Large intestine (tissue), 3 donors: ENCODE results near the gene MAML3. TPM values are rescaled to one million over a fixed set of nuclear protein-coding genes. Genes with fewer than 3 reads are reported as not detected.

Source experiments
- DNase-seq, 2 donors: peaks; one replicate each; pipeline versions ENCODE4 v3.0.0 to v3.0.0-alpha.2; 2013
- H3K27ac ChIP-seq: one replicate; pipeline ENCODE4 v1.5.1; 2013; ENCODE audit warnings: low read length
- H3K27me3 ChIP-seq: 2 replicates; pipeline ENCODE4 v1.6.1; 2013; ENCODE audit warnings: low read length; ENCODE audit not compliant: control insufficient read depth, insufficient read depth
- H3K36me3 ChIP-seq: 2 replicates; pipeline ENCODE4 v1.6.1; 2013; ENCODE audit warnings: low read length; ENCODE audit not compliant: control insufficient read depth, insufficient read depth
- H3K4me1 ChIP-seq: one replicate; pipeline ENCODE4 v1.6.1; 2013; ENCODE audit warnings: low read length; ENCODE audit not compliant: control insufficient read depth, insufficient read depth
- H3K4me3 ChIP-seq: one replicate; pipeline ENCODE4 v1.5.1; 2013; ENCODE audit warnings: low read length
- H3K9me3 ChIP-seq: one replicate; pipeline ENCODE4 v1.6.1; 2013; ENCODE audit warnings: mild to moderate bottlenecking, low read depth, low read length, moderate library complexity; ENCODE audit not compliant: control insufficient read depth
- WGBS: methylation state at CpG from one replicate; pipeline ENCODE4 v1.1.5; 2013; ENCODE audit warnings: low lambda C conversion rate; ENCODE audit not compliant: insufficient coverage; 5-methylcytosine and 5-hydroxymethylcytosine counted together
- polyA plus RNA-seq: library from polyadenylated mRNA; unstranded; fragments of 120-200 nt; gene quantifications from one replicate; pipeline ENCODE4 v1.2.1, GENCODE V29; 2013

MAML3 gene
- polyA plus RNA-seq, 1 donor: 10.6 TPM

DNA sequence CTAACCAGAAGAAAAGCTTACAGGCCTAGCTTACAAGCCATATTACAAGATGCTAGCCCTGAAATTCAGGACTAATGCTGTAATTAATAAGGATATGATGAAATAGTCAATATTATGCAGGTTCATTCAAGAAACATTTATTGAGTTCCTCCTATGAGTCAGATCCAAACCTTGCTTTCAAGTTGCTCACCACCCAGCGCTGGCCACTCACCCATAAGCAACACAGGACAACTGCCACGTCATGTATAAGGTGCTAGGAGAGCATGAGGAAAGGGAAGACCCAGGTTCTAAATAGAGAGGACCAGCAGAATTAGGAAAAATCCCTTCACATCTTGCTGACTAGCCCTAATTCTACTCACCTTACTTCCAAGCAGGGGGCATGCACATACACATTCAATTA, 23.3 kb downstream of the MAML3 start:
- no peak for DNase-seq
- Histone ChIP-seq H3K4me1 (peaks cover 12% of the 10 kb centered on the region), H3K36me3 (no peaks in the 10 kb centered on the region), H3K4me3 (no peak overlapping the region), H3K27ac (no peak overlapping the region), H3K9me3 (no peaks in the 10 kb centered on the region), H3K27me3 (no peaks in the 10 kb centered on the region)
- WGBS: no CpG with 5 or more reads among the region's 2 CpGs

DNA sequence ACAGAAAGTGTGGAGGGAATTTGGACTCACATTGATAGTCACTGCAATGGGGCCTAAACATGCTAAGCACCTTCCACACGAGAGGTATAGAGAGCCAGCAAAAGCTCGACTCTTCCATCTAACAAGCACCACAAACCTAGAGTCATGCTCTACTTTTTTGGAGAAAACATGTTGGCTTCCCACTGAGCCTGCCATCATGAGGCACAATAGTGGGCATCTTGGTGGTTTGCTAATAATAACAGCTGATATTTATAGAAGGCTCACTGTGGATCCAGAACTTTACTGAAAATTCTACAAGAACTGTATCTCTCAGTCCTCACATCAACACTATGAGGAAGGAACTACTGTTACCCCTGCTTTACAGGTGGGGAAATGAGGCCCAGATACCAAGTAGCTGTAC, 26.6 kb downstream of the MAML3 start:
- H3K27ac ChIP-seq: no peak overlapping the region
- WGBS: no CpG with 5 or more reads among the region's 2 CpGs
- no peaks in the 10 kb centered on the region for H3K9me3 ChIP-seq
- H3K4me3 ChIP-seq: no peak overlapping the region
- H3K27me3 ChIP-seq: no peaks in the 10 kb centered on the region
- no peaks in the 10 kb centered on the region for H3K4me1 ChIP-seq
- no peak for DNase-seq
- no peaks in the 10 kb centered on the region for H3K36me3 ChIP-seq

DNA sequence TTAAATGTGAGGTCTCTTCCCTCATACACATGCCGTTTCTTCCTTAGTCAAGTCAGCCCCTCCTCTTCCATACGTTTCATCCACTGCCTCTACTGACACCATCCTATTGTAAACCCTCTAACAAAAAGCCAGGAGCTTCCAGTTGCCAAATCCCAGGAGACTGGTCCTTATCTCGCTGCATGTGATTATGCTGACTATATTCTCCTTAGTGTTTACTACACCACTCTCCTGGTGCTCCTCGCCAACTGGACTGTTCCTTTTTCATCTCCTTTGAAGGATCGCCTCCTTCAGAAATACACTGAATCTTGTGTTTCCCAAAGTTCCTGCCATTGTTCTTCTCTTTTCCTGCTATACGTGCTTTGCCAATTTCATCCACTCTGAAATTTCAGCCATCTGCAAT, 27.7 kb downstream of the MAML3 start:
- H3K27ac ChIP-seq: no peak overlapping the region
- no peak overlapping the region for H3K4me3 ChIP-seq
- H3K9me3 ChIP-seq: no peaks in the 10 kb centered on the region
- H3K27me3 ChIP-seq: no peaks in the 10 kb centered on the region
- no peak for DNase-seq
- H3K4me1 ChIP-seq: no peaks in the 10 kb centered on the region
- 89% methylated on average over 3 of the region's 6 CpGs for WGBS
- H3K36me3 ChIP-seq: no peaks in the 10 kb centered on the region

GRCh38 chr4:140125374-140125773, 28.6 kb downstream of the MAML3 start:
- H3K9me3 ChIP-seq: no peaks in the 10 kb centered on the region
- H3K36me3 ChIP-seq: no peaks in the 10 kb centered on the region
- DNase-seq: no peak
- no peaks in the 10 kb centered on the region for H3K4me1 ChIP-seq
- H3K27ac ChIP-seq: no peak overlapping the region
- H3K27me3 ChIP-seq: no peaks in the 10 kb centered on the region
- no peak overlapping the region for H3K4me3 ChIP-seq
- 100% methylated on average over 1 of the region's 2 CpGs for WGBS

GRCh38 chr4:140123666-140124377, 30.2 kb downstream of the MAML3 start:
- Histone ChIP-seq H3K27ac (no peak overlapping the region), H3K4me1 (no peaks in the 10 kb centered on the region), H3K4me3 (no peak overlapping the region), H3K9me3 (no peaks in the 10 kb centered on the region), H3K27me3 (no peaks in the 10 kb centered on the region), H3K36me3 (no peaks in the 10 kb centered on the region)
- 90% methylated on average over 4 of the region's 8 CpGs for WGBS
- no peak for DNase-seq

DNA sequence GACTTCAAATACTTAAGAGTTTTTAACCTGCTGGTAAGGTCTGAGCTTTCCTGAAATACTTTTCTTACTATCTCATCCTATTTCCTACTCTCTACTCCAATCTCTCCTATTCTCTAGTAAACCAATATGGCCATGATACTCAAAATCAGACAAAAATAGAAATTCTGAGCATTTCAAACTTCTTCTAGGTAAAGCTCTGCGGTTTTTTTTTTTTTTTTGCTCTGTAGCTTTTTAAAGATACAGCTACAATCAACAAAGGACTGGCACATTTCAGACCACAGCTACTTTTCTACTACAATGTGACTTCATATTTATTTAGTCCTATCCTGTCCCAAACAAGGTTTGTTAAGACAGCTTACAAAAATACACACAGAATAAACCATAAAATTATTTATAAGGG, 31.1 kb downstream of the MAML3 start:
- 100% methylated on average over 1 of the region's 1 CpG for WGBS
- H3K27ac ChIP-seq: no peak overlapping the region
- no peaks in the 10 kb centered on the region for H3K36me3 ChIP-seq
- H3K4me1 ChIP-seq: no peaks in the 10 kb centered on the region
- no peaks in the 10 kb centered on the region for H3K9me3 ChIP-seq
- H3K4me3 ChIP-seq: no peak overlapping the region
- no peak for DNase-seq
- no peaks in the 10 kb centered on the region for H3K27me3 ChIP-seq

DNA sequence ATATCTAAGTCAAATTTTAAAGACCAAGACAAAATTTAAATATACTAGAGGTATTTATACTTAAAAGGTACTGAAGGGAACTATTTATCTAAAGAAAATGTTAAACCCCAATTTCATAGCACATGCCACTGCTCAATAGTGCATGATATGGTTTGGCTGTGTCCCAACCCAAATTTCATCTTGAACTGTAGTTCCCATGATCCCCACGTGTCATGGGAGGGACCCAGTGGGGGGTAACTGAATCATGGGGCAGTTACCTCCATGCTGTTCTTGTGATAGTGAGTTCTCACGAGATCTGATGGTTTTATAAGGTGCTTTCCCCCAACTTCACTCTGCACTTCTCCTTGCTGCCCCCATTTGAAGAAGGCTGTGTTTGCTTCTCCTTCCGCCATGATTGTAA, 32.3 kb downstream of the MAML3 start:
- Histone ChIP-seq H3K36me3 (no peaks in the 10 kb centered on the region), H3K9me3 (no peaks in the 10 kb centered on the region), H3K4me3 (no peak overlapping the region), H3K27ac (no peak overlapping the region), H3K27me3 (no peaks in the 10 kb centered on the region), H3K4me1 (no peaks in the 10 kb centered on the region)
- DNase-seq: no peak
- no CpG with 5 or more reads among the region's 3 CpGs for WGBS

GRCh38 chr4:140118931-140119640, 34.9 kb downstream of the MAML3 start:
- no peaks in the 10 kb centered on the region for H3K4me1 ChIP-seq
- no peak for DNase-seq
- no peak overlapping the region for H3K27ac ChIP-seq
- WGBS: 100% methylated on average over 1 of the region's 4 CpGs
- no peaks in the 10 kb centered on the region for H3K9me3 ChIP-seq
- H3K36me3 ChIP-seq: no peaks in the 10 kb centered on the region
- H3K27me3 ChIP-seq: no peaks in the 10 kb centered on the region
- no peak overlapping the region for H3K4me3 ChIP-seq

DNA sequence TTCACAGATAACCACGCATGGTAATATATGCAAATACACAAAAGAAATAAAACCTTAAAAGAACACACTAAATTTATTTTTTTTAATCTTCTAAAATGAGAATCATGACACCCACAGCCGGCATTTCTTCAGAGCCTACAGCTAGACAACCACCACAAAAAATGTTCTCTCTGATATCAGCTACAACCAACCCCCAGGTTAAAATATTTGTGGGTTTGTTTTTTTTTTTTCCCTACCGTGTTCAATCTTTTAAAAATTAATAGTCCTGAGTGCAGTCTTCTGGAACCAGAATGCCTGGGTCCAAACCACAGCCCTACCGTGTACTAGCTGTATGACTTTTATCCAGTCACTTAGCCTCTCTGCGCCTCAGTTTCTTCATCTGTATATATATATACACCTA, 36.0 kb downstream of the MAML3 start:
- 92% methylated on average over 2 of the region's 5 CpGs for WGBS
- H3K27me3 ChIP-seq: no peaks in the 10 kb centered on the region
- H3K27ac ChIP-seq: no peak overlapping the region

GRCh38 chr4:140116442-140117104, 37.4 kb downstream of the MAML3 start:
- Histone ChIP-seq H3K9me3 (no peaks in the 10 kb centered on the region), H3K27me3 (no peaks in the 10 kb centered on the region), H3K36me3 (no peaks in the 10 kb centered on the region), H3K4me1 (no peaks in the 10 kb centered on the region), H3K4me3 (no peak overlapping the region), H3K27ac (no peak overlapping the region)
- DNase-seq: no peak
- 73% methylated on average over 3 of the region's 4 CpGs for WGBS

More for the DNA sequence above, 36.0 kb downstream of the MAML3 start:
- Histone ChIP-seq H3K4me1 (no peaks in the 10 kb centered on the region), H3K36me3 (no peaks in the 10 kb centered on the region), H3K9me3 (no peaks in the 10 kb centered on the region), H3K4me3 (no peak overlapping the region)
- no peak for DNase-seq
